Type B pancreatic cell (in vitro differentiated cells): ENCODE results near the gene KLHDC4. TPM values are rescaled to one million over a fixed set of nuclear protein-coding genes. Genes with fewer than 3 reads are reported as not detected.

Source experiments
- DNase-seq: peaks from one replicate; pipeline ENCODE4 v3.0.0; 2021; ENCODE audit warnings: mixed read lengths; ENCODE audit not compliant: unreplicated experiment; ENCODE audit errors: extremely low spot score
- H3K27ac Mint-ChIP-seq: 2 replicates; pipeline ENCODE4 v1.8.0; 2021; ENCODE audit warnings: mild to moderate bottlenecking, mixed read lengths
- H3K27me3 Mint-ChIP-seq: 2 replicates; pipeline ENCODE4 v1.8.0; 2021; ENCODE audit warnings: mixed read lengths
- H3K36me3 Mint-ChIP-seq: 2 replicates; pipeline ENCODE4 v1.8.0; 2021; ENCODE audit warnings: mixed read lengths
- H3K4me1 Mint-ChIP-seq: one replicate; pipeline ENCODE4 v1.8.0; 2021; ENCODE audit warnings: mixed read lengths; ENCODE audit not compliant: unreplicated experiment
- H3K4me3 Mint-ChIP-seq: 2 replicates; pipeline ENCODE4 v1.8.0; 2021; ENCODE audit warnings: mild to moderate bottlenecking, mixed read lengths
- H3K9me3 Mint-ChIP-seq: 2 replicates; pipeline ENCODE4 v1.8.0; 2021; ENCODE audit warnings: mixed read lengths
- total RNA-seq: library from RNA; stranded (reverse); gene quantifications from 2 replicates; pipeline ENCODE4 v1.2.1, GENCODE V29; 2021; ENCODE audit warnings: low replicate concordance
- TF ChIP-seq, protein P1 (sequence below): fragments of 200-600 bp; sonication (generic); conservative IDR thresholded peaks from 2 replicates; pipeline ENCODE4 v1.5.0; 2021; ENCODE audit warnings: antibody characterized with exemption, mild to moderate bottlenecking

Gene KLHDC4
- total RNA-seq, 1 donor from 2014 or later, result 43.4 TPM

- H3K9me3 Mint-ChIP-seq, result no peaks in the 10 kb centered on the region
- peaks cover 6% of the 10 kb centered on the region for H3K36me3 Mint-ChIP-seq
- H3K27me3 Mint-ChIP-seq, result no peaks in the 10 kb centered on the region
- TF ChIP-seq, protein P1, sequence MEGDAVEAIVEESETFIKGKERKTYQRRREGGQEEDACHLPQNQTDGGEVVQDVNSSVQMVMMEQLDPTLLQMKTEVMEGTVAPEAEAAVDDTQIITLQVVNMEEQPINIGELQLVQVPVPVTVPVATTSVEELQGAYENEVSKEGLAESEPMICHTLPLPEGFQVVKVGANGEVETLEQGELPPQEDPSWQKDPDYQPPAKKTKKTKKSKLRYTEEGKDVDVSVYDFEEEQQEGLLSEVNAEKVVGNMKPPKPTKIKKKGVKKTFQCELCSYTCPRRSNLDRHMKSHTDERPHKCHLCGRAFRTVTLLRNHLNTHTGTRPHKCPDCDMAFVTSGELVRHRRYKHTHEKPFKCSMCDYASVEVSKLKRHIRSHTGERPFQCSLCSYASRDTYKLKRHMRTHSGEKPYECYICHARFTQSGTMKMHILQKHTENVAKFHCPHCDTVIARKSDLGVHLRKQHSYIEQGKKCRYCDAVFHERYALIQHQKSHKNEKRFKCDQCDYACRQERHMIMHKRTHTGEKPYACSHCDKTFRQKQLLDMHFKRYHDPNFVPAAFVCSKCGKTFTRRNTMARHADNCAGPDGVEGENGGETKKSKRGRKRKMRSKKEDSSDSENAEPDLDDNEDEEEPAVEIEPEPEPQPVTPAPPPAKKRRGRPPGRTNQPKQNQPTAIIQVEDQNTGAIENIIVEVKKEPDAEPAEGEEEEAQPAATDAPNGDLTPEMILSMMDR, result no peak
- no peak for DNase-seq
- no peaks in the 10 kb centered on the region for H3K4me1 Mint-ChIP-seq
- no peak overlapping the region for H3K4me3 Mint-ChIP-seq
- no peak overlapping the region for H3K27ac Mint-ChIP-seq
Measured at GRCh38 chr16:87757841-87758426, 7.9 kb downstream of the KLHDC4 start.

GRCh38 chr16:87754535-87754934 lies 11.3 kb downstream of the KLHDC4 start:
- no peaks in the 10 kb centered on the region for H3K4me1 Mint-ChIP-seq
- no peaks in the 10 kb centered on the region for H3K9me3 Mint-ChIP-seq
- TF ChIP-seq, protein P1, result no peak
- no peak for DNase-seq
- H3K4me3 Mint-ChIP-seq, result no peak overlapping the region
- H3K27ac Mint-ChIP-seq, result peak overlapping the region; percentile 8
- H3K36me3 Mint-ChIP-seq, result peaks cover 9% of the 10 kb centered on the region
- H3K27me3 Mint-ChIP-seq, result no peaks in the 10 kb centered on the region

GRCh38 chr16:87747626-87748414 lies 18.0 kb downstream of the KLHDC4 start:
- no peak for DNase-seq
- no peaks in the 10 kb centered on the region for H3K27me3 Mint-ChIP-seq
- no peak overlapping the region for H3K27ac Mint-ChIP-seq

DNA sequence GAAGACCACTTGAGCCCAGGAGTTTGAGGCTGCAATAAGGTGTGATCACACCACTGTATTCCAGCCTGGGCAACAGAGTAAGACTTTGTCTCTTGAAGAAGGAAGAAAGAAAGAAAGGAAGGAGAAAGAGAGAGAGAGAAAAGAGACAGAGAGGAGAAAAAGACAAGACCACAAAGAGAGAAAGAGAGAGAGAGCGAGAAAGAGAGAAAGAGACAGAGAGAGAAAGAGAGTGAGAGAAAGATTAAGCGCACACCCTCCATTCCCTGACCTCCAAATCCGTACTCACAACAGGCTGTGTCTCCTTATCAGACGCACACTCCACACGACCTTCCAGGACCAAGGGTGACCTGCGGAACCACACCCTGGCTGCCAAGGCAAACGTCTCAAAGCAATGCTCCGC lies 19.6 kb downstream of the KLHDC4 start:
- no peak overlapping the region for H3K27ac Mint-ChIP-seq
- H3K9me3 Mint-ChIP-seq, result no peaks in the 10 kb centered on the region
- H3K4me3 Mint-ChIP-seq, result no peak overlapping the region
- DNase-seq, result no peak
- TF ChIP-seq, protein P1, result no peak
- H3K27me3 Mint-ChIP-seq, result no peaks in the 10 kb centered on the region
- peaks cover 13% of the 10 kb centered on the region for H3K36me3 Mint-ChIP-seq
- no peaks in the 10 kb centered on the region for H3K4me1 Mint-ChIP-seq

More at GRCh38 chr16:87747626-87748414, 18.0 kb downstream of the KLHDC4 start:
- no peaks in the 10 kb centered on the region for H3K4me1 Mint-ChIP-seq
- peaks cover 8% of the 10 kb centered on the region for H3K36me3 Mint-ChIP-seq
- H3K9me3 Mint-ChIP-seq, result no peaks in the 10 kb centered on the region
- TF ChIP-seq, protein P1, result no peak
- no peak overlapping the region for H3K4me3 Mint-ChIP-seq

- Mint-ChIP-seq H3K4me3 (no peak overlapping the region), H3K4me1 (no peaks in the 10 kb centered on the region), H3K27ac (no peak overlapping the region), H3K27me3 (no peaks in the 10 kb centered on the region), H3K36me3 (peaks cover 18% of the 10 kb centered on the region), H3K9me3 (no peaks in the 10 kb centered on the region)
- TF ChIP-seq, protein P1, result no peak
- no peak for DNase-seq
Measured at GRCh38 chr16:87744750-87745514, 20.9 kb downstream of the KLHDC4 start.
